Kidney epithelial cell (primary cell): ENCODE data around the gene PPDPF. TPM values are rescaled to one million over a fixed set of nuclear protein-coding genes. Genes with fewer than 3 reads are reported as not detected.

Experiments
- DNase-seq: peaks from one replicate; pipeline ENCODE4 v3.0.0-alpha.2; 2010; ENCODE audit warnings: low read depth
- H3K27me3 ChIP-seq: 2 replicates; pipeline ENCODE4 v1.6.0; 2011; ENCODE audit warnings: low read length; ENCODE audit not compliant: control insufficient read depth, insufficient read depth
- H3K36me3 ChIP-seq: 2 replicates; pipeline ENCODE4 v1.5.1; 2011; ENCODE audit warnings: low read length; ENCODE audit not compliant: control insufficient read depth, insufficient read depth
- H3K4me3 ChIP-seq: 2 replicates; pipeline ENCODE4 v1.5.1; 2011; ENCODE audit warnings: low read depth, mild to moderate bottlenecking, control low read depth, low read length
- total RNA-seq: library from RNA; depleted of rRNA; stranded (reverse); fragments of >200 nt; gene quantifications from 2 replicates; pipeline ENCODE4 v1.2.3, GENCODE V29; 2015
- TF ChIP-seq, protein P1 (sequence below): IDR thresholded peaks from 2 replicates; pipeline ENCODE4 v1.5.1; 2011; ENCODE audit warnings: mild to moderate bottlenecking, moderate library complexity, low read length, control low read depth, inconsistent platforms; ENCODE audit not compliant: insufficient read depth, poor library complexity, severe bottlenecking

The PPDPF gene
- total RNA-seq, 1 donor from 2014 or later, result 114 TPM

GRCh38 chr20:63552481-63553249 is 32.1 kb downstream of the PPDPF start:
- DNase-seq, result no peak

GRCh38 chr20:63553251-63553932 is 32.8 kb downstream of the PPDPF start:
- TF ChIP-seq, protein P1, sequence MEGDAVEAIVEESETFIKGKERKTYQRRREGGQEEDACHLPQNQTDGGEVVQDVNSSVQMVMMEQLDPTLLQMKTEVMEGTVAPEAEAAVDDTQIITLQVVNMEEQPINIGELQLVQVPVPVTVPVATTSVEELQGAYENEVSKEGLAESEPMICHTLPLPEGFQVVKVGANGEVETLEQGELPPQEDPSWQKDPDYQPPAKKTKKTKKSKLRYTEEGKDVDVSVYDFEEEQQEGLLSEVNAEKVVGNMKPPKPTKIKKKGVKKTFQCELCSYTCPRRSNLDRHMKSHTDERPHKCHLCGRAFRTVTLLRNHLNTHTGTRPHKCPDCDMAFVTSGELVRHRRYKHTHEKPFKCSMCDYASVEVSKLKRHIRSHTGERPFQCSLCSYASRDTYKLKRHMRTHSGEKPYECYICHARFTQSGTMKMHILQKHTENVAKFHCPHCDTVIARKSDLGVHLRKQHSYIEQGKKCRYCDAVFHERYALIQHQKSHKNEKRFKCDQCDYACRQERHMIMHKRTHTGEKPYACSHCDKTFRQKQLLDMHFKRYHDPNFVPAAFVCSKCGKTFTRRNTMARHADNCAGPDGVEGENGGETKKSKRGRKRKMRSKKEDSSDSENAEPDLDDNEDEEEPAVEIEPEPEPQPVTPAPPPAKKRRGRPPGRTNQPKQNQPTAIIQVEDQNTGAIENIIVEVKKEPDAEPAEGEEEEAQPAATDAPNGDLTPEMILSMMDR, result no peak
- Histone ChIP-seq H3K4me3 (peak overlapping the region; percentile 53), H3K27me3 (peaks cover 24% of the 10 kb centered on the region), H3K36me3 (no peaks in the 10 kb centered on the region)
- no peak for DNase-seq

More at GRCh38 chr20:63552481-63553249, 32.1 kb downstream of the PPDPF start:
- no peaks in the 10 kb centered on the region for H3K36me3 ChIP-seq
- TF ChIP-seq, protein P1, result no peak
- H3K27me3 ChIP-seq, result peaks cover 31% of the 10 kb centered on the region
- H3K4me3 ChIP-seq, result no peak overlapping the region

GRCh38 chr20:63553933-63554290 is 33.3 kb downstream of the PPDPF start, which contains the start of gene FNDC11:
Gene FNDC11 (plus strand): TSS chr20:63554159. CDS start chr20:63555664, 1,505 bp downstream.
- Histone ChIP-seq H3K4me3 (peak within 1 kb of the TSS; percentile 53), H3K27me3 (peaks cover 19% of the 10 kb centered on the region), H3K36me3 (no peaks in the 10 kb centered on the region)
- DNase-seq, result no peak
- TF ChIP-seq, protein P1, result no peak

GRCh38 chr20:63554361-63555278 is 34.1 kb downstream of the PPDPF start:
- DNase-seq, result no peak
- no peaks in the 10 kb centered on the region for H3K36me3 ChIP-seq
- H3K4me3 ChIP-seq, result peak overlapping the region; percentile 53
- TF ChIP-seq, protein P1, result no peak
- H3K27me3 ChIP-seq, result peaks cover 14% of the 10 kb centered on the region

DNA sequence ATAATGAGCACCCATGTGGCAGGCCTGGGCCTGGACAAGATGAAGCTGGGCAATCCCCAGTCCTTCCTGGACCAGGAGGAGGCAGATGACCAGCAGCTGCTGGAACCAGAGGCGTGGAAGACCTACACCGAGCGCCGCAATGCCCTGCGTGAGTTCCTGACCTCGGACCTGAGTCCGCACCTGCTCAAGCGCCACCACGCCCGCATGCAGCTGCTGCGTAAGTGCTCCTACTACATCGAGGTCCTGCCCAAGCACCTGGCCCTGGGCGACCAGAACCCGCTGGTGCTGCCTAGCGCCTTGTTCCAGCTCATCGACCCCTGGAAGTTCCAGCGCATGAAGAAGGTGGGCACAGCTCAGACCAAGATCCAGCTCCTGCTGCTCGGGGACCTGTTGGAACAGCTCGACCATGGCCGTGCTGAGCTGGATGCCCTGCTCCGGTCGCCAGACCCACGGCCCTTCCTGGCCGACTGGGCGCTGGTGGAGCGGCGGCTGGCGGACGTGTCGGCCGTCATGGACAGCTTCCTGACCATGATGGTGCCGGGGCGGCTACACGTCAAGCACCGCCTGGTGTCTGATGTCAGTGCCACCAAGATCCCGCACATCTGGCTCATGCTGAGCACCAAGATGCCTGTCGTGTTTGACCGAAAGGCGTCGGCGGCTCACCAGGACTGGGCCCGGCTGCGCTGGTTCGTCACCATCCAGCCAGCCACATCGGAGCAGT is 35.3 kb downstream of the PPDPF start:
- Histone ChIP-seq H3K27me3 (peaks cover 5% of the 10 kb centered on the region), H3K4me3 (no peak overlapping the region), H3K36me3 (no peaks in the 10 kb centered on the region)
- DNase-seq, result no peak
- TF ChIP-seq, protein P1, result no peak
